GM12892 (cell line): ENCODE data around the gene PSG5.
"Not testable (repeated sequence)": the region's sequence is repeated elsewhere in the genome, so short reads cannot be mapped to it uniquely, and the experiment has no call there.

ENCODE experiments used
- POLR2A ChIP-seq: IDR thresholded peaks from 2 replicates; pipeline ENCODE4 v1.6.1; 2011; ENCODE audit warnings: low read depth, low read length, control low read depth
- POLR2AphosphoS5 ChIP-seq: IDR thresholded peaks from 2 replicates; pipeline ENCODE4 v1.6.1; 2011; ENCODE audit warnings: low read depth, low read length, control low read depth

DNA sequence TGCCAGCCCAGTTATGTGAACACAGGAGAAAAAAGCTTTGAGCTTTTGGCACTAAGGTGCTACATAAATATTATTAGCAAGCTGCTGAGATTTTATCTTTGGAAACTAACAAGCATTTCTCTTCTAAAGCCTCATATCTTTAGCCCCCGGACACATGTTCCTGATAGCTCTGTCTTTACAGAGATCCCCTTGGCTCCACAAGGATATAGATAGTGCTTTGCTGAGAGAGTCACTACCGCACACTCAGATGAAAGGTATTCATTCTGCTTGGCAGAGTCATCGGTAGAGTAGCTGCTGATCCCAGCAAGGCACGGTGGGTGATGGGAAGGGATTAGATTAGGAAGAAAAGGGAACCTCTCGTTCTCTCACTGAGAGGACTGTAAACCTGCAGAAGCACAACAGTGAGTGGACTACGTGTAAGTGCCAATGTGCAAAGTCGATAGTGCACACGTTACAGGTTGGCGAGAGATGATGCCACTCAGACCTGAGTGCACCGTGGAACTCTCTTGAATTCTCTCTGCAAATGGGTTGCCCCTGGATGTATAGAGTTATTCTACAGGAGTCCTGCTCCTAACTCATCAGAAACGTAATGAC is 65.8 kb downstream of the PSG5 start:
- TF ChIP-seq POLR2AphosphoS5, POLR2A: not testable (repeated sequence)
